Neural cell (in vitro differentiated cells): ENCODE measurements around the gene ARHGEF40.

Source experiments
- CTCF ChIP-seq: fragments of 450-650 bp; IDR thresholded peaks from 2 replicates; pipeline ENCODE4 v1.5.1; 2014; ENCODE audit warnings: antibody characterized with exemption, mild to moderate bottlenecking, moderate library complexity; ENCODE audit not compliant: poor library complexity, severe bottlenecking
- EZH2 ChIP-seq: fragments of 200-600, 300-800 bp; shearing (Covaris generic), sonication (generic); IDR thresholded peaks from 2 replicates; pipeline ENCODE4 v1.6.1; 2014; ENCODE audit warnings: antibody characterized with exemption, low read length, borderline replicate concordance, mild to moderate bottlenecking; ENCODE audit not compliant: insufficient read depth, poor library complexity, severe bottlenecking
- POLR2AphosphoS5 ChIP-seq: IDR thresholded peaks from 2 replicates; pipeline ENCODE4 v1.6.1; 2012
- REST ChIP-seq: IDR thresholded peaks from 2 replicates; pipeline ENCODE4 v1.6.1; 2012; ENCODE audit warnings: borderline replicate concordance
- SMC3 ChIP-seq: fragments of 450-650 bp; conservative IDR thresholded peaks from 2 replicates; pipeline ENCODE4 v1.6.1; 2014; ENCODE audit warnings: antibody characterized with exemption, mild to moderate bottlenecking, moderate library complexity; ENCODE audit not compliant: poor library complexity

GRCh38 chr14:21098892-21099595, 28.9 kb downstream of the ARHGEF40 start:
- no peak for TF ChIP-seq CTCF
- no peak for TF ChIP-seq EZH2
- no peak for TF ChIP-seq REST
- no peak for TF ChIP-seq SMC3
- TF ChIP-seq POLR2AphosphoS5 = no peak
